GM18505 (cell line): ENCODE results near the gene DUOXA2.
"Not testable (repeated sequence)": the region's sequence is repeated elsewhere in the genome, so short reads cannot be mapped to it uniquely, and the experiment has no call there.

Experiments
- ATAC-seq: cut with Tn5 transposase; IDR thresholded peaks from one replicate; pipeline ENCODE4 v1.9.1; 2021; ENCODE audit not compliant: unreplicated experiment
- POLR2A ChIP-seq: IDR thresholded peaks from 4 replicates; pipeline ENCODE4 v1.6.1; 2011; ENCODE audit warnings: borderline replicate concordance; ENCODE audit not compliant: insufficient read depth, insufficient read length; ENCODE audit errors: extremely low read depth

DUOXA2 gene

DNA sequence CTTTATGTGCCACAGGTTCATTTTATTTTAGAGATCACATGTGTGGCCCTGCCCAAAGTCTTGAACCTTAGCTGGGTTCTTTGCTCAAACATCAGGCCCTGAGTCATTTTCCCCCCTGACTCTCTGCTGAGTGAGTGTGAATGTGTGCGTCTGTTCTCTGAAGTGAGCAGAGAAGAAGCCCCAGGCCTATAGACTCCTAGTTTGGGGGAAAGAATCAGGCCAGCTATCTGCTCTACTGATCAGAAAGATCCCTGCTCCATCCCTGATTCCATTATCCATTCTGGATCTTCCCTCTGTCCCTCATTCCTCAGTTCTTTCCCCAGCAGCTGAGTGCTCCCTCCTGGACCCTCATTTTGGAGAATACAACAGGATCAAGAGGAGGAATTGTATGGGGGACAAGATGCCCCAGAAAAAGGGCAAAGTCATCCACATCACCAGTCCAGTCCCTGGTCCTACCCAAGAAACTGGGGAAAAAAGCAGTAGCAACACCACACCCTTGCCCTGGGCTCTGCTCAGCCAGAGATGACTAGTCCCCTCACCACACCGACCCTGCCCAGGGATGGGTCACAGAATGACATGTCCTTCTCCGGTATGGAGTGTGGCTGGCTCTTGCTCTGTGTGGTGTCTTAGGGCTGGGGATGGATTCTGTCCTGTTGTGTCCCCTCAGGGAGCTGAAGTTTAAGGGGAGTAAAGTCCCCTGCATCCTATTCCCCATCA is 18.9 kb downstream of the DUOXA2 start:
- ATAC-seq: no peak
- no peak for TF ChIP-seq POLR2A

DNA sequence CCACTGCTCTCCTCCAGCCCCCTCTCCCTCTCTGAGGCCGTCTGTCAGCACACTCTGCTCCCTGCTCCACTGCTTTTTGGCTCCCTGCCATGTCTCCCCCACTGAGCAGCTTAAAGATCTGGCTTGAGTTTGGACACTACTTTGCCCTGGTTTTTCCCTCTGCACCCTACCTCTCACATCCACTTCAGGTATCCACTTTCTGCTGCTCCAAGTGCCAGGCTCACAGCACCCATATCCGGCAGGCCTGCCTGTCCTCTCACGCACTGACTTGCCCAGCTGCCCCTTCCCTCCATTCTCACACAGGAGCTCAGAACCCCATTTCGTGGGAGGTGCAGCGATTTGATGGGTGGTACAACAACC is 19.4 kb downstream of the DUOXA2 start:
- no peak for TF ChIP-seq POLR2A

DNA sequence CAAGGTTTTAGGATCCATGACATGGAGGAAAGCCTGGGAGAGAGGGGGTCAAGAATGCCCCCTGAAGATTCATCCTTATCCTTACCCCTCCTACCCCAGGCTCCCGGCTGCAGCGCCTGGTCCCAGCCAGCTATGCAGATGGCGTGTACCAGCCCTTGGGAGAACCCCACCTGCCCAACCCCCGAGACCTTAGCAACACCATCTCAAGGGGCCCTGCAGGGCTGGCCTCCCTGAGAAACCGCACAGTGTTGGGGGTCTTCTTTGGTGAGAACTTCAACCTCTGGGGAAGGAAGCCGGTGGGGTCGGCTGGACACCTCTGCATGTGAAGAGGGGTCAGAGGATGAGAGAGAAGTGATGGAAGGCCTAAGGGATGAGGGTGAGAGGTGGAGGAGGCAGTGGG is 19.9 kb downstream of the DUOXA2 start:
- no peak for TF ChIP-seq POLR2A
- no peak for ATAC-seq

More for the DNA sequence above, 19.4 kb downstream of the DUOXA2 start:
- no peak for ATAC-seq

DNA sequence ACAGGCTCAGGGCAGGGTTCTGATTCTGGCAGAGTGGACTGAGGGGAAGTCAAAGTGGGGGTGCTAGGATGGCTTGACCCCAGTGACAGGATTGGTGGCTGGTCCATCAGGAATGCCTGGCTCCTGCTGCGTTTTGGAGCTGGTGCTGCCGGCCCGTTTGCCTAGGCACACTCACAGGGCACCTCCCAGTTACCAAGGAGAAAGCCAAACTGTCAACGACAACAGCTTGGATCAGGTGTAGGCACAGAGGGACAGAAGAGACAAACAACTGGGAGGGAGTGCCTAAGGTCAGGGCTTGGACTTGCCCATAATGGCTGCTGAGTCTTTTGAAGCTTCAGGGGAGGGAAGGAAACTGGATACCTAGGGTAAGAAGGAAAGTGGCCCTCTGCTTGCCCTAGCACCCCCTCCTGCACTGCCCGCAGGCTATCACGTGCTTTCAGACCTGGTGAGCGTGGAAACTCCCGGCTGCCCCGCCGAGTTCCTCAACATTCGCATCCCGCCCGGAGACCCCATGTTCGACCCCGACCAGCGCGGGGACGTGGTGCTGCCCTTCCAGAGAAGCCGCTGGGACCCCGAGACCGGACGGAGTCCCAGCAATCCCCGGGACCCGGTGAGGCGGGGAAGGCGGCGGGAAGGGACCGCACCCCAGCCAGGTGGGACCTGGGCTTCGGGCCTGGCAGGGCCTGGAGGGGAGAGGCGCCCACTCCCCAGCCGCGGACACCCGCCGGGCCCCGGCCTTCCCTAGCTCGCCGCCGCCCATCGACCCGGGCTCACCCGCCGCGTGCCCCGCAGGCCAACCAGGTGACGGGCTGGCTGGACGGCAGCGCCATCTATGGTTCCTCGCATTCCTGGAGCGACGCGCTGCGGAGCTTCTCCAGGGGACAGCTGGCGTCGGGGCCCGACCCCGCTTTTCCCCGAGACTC is 20.8 kb downstream of the DUOXA2 start:
- no peak for ATAC-seq

DNA sequence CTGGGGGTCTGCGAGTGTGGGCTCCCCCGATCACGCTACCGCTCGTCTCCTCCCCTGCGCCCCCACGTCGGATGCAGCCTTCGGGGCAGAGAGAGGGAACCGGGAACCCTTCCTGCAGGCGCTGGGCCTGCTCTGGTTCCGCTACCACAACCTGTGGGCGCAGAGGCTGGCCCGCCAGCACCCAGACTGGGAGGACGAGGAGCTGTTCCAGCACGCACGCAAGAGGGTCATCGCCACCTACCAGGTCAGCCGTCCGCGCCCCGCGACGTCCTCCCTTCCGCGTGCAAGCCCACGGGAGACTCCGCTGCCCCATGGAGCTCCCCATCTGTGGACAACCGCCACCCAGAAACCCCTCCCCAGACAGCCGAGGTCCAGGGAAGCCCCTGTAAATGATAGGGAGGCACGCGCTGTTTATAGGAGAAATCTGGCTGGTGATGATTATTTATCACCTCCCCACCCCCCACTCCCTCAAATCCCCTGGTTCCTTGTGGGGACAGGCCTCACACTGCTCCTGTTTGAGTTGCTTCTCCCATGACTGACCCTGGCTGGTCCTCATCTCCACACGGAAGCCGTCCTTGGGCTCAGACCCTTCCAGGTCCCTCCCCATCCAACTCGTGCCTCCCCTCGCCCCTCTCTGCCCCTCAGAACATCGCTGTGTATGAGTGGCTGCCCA is 21.7 kb downstream of the DUOXA2 start:
- not testable (repeated sequence) for ATAC-seq

More for the DNA sequence above, 20.8 kb downstream of the DUOXA2 start:
- no peak for TF ChIP-seq POLR2A

DNA sequence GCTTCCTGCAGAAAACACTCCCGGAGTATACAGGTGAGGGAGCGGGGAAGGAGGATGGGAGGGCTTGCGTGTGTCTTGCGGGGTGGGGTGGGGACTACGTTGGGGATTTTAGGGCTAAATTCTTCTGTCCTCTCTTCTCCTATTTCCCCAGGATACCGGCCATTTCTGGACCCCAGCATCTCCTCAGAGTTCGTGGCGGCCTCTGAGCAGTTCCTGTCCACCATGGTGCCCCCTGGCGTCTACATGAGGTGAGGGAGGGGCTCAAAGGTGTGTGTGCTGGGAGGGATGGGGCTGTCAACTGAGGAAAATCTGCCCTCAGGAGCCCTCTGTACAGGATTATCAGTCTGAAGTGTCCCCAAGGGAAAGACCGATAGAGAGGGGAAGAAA is 22.2 kb downstream of the DUOXA2 start:
- no peak for ATAC-seq
- no peak for TF ChIP-seq POLR2A

DNA sequence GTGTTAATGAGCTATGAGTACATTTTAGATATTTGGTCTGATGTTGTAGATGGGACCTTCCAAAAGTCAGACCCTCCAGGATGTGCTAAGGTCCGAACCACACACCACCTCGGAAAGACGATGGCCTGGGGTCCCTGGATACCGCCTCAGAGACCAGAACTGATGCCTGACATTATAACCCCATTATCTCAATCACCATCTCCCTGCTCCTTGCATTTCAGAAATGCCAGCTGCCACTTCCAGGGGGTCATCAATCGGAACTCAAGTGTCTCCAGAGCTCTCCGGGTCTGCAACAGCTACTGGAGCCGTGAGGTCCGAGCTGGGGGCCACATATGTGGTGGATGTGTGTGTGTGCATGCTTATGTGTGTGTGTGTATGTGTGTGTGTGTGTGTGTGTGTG is 23.6 kb downstream of the DUOXA2 start:
- TF ChIP-seq POLR2A: no peak
- ATAC-seq: no peak

DNA sequence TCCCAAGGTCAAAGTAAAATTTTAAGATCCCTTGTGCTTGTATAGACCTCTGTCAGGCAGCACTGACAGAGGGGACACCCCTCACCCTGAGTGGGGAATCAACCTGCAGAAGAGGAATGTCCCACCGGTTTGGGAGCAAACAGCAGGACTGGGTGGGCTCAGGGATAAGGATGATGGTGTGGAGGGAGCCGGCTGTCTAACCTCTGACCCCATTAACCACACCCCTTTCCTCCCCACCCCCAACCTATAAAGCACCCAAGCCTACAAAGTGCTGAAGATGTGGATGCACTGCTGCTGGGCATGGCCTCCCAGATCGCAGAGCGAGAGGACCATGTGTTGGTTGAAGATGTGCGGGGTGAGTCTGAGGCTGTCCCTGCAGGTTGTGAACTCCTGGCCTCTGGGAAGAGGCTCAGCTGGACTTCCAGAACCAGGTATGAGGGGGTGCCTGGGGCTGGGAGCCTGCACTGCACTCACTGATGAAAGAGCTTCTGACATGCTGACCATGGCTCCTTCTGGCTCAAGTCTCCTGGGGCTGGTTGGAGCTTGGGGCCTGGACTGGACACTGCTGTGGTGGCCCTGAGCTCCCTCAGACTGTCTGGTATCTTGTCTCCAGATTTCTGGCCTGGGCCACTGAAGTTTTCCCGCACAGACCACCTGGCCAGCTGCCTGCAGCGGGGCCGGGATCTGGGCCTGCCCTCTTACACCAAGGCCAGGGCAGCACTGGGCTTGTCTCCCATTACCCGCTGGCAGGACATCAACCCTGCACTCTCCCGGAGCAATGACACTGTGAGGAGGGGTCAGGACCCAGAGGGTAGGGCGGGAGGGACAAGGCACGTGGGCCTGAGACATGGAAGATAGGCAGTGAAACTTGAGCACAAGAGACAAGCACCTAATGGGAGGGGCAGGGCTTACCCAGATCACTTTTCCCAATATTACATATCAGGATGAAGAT is 25.0 kb downstream of the DUOXA2 start:
- TF ChIP-seq POLR2A: no peak
- ATAC-seq: no peak

DNA sequence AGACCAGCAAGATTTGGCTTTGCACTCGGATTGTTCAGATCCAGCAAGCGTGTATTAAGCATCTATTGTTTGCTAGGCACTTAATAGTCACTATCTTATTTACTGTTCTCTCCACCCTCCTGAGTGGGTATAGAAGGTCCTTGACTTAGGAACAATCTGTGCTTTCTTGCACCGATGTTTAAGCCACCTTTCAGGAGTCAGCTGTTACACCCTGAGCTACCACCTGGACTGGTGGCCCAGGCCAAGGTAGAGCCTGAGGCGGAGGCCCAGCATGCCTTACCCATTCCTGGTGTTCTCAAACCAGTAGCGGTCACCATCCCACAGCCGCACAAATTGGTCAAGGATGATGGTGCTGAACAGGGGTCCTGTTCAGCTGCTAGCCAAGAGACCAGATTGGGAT is 25.6 kb downstream of the DUOXA2 start:
- TF ChIP-seq POLR2A: no peak
- ATAC-seq: no peak

DNA sequence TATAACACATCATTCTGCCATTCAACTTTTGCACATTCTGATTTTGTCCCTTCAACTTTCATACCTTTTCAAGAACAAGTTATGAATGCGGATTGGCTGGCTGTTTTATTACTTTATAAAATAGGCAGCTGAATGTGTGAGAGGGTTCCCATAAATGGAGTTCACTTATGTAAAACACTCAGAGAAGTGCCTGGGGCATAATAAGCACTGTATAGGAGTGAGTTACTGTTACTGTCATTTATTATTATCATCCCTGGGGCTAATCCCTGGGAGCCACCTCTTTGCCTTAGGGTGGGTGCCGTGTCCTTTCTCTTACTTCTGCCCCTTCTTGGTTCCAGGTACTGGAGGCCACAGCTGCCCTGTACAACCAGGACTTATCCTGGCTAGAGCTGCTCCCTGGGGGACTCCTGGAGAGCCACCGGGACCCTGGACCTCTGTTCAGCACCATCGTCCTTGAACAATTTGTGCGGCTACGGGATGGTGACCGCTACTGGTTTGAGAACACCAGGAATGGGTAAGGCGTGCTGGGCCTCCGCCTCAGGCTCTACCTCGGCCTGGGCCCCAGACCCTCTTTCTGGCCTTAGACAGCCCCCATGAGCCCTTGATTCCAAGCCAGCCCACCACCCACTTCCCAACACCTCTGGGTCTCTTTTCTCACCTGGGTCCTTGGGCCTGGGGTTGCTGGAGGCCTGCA is 26.6 kb downstream of the DUOXA2 start:
- no peak for ATAC-seq
- no peak for TF ChIP-seq POLR2A

DNA sequence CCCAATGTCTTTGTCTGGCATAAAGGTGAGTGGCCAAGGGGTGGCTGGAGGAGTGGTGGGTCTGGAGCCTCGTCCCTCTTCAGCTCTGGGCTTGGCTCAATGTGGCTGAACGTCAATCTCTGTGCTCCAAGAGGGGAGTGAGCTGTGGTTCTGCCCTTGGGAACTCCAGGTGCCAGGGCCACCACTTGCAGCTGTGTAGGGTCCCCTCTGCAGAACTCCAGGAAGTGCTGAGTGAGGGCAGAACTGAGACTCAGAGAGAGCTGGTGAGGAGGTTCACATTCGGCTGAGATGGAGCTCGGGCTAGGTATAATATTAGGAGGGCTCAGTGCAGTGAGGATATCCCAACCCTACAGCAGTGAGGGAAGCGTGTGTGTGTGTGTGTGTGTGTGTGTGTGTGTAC is 27.3 kb downstream of the DUOXA2 start:
- TF ChIP-seq POLR2A: no peak
- ATAC-seq: no peak

DNA sequence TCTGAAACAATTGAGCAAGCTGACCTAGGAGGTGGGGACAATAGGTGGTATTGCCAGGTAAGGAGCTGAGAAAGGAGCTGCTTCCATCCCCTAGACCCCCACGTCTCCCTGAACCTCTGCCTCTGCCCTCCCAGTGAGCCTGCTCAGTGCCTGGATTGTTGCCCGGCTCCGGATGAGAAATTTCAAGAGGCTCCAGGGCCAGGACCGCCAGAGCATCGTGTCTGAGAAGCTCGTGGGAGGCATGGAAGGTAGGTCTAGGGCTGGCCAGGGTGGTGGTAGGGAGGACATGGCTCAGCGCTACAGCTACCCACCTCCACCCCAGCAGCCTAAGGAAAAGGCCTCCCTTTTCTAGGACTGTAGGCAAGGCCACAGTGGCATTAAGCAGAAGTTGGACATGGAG is 28.9 kb downstream of the DUOXA2 start:
- TF ChIP-seq POLR2A: no peak
- ATAC-seq: no peak

DNA sequence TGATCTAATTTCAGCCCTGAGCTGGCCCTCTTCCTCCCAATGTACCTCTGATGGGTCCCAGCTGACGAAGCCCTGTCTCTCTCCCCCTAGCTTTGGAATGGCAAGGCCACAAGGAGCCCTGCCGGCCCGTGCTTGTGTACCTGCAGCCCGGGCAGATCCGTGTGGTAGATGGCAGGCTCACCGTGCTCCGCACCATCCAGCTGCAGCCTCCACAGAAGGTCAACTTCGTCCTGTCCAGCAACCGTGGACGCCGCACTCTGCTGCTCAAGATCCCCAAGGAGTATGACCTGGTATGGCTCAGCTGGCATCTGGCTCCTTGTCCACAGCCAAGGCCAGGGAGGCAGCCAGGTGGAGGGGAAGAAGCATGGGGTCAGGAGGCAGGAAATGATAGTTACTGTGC is 29.8 kb downstream of the DUOXA2 start:
- no peak for TF ChIP-seq POLR2A
- ATAC-seq: no peak

DNA sequence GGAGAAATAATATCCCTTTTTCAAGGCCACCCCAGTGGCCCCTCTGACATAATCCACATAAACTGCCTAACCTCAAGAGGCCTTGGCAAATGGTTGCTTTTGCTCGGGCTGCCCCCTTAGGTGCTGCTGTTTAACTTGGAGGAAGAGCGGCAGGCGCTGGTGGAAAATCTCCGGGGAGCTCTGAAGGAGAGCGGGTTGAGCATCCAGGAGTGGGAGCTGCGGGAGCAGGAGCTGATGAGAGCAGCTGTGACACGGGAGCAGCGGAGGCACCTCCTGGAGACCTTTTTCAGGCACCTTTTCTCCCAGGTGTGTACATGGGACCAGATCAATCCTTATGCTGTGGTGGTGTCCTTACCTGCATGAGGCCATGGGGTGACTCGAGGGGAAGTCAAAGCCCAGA is 30.6 kb downstream of the DUOXA2 start:
- TF ChIP-seq POLR2A: no peak
- ATAC-seq: no peak
